ENCODE results near the gene C1orf185.

GRCh38 chr1:51073456-51073855 is 28.6 kb upstream of the C1orf185 start:
- TF ChIP-seq CTCF (optimal IDR thresholded peaks at IDR 0.05 in 1 of 3, IDR thresholded peaks at IDR 0.05 in 1 of 3, conservative IDR thresholded peaks at IDR 0.05 in 1 of 3; ENCODE audit: extremely low read depth in 1 of 3, insufficient read depth in 2 of 3, low read length in 3 of 3) = no peak
- no peak for TF ChIP-seq EZH2 (IDR thresholded peaks at IDR 0.05; ENCODE audit: low read length)
